HepG2 (cell line): ENCODE measurements around the gene IPMK. TPM values are rescaled to one million over a fixed set of nuclear protein-coding genes. Genes with fewer than 3 reads are reported as not detected.
A peak's percentile ranks its signal among the peaks of the same experiment; 100 is the strongest.

Experiments
- ARHGAP35 ChIP-seq: sonication (generic); formaldehyde crosslinking; IDR thresholded peaks from 2 replicates; pipeline ENCODE4 v1.9.0; 2022; ENCODE audit warnings: mild to moderate bottlenecking, inconsistent platforms, moderate library complexity, missing genetic modification reagents, borderline replicate concordance
- CHD4 ChIP-seq: fragments of 200-600 bp; sonication (generic); IDR thresholded peaks from 2 replicates; pipeline ENCODE4 v1.7.0; 2017; ENCODE audit warnings: mild to moderate bottlenecking, low read length, borderline replicate concordance
- DMAP1 ChIP-seq: IDR thresholded peaks from 2 replicates; pipeline ENCODE4 v1.6.1; 2016
- HMGA1 ChIP-seq: sonication (generic); formaldehyde crosslinking; conservative IDR thresholded peaks from 2 replicates; pipeline ENCODE4 v1.4.0; 2020; ENCODE audit warnings: missing genetic modification reagents
- HNRNPUL1 ChIP-seq: fragments of 200-400 bp; formaldehyde crosslinking; IDR thresholded peaks from 2 replicates; pipeline ENCODE4 v1.6.1; 2017; ENCODE audit warnings: low read depth, mild to moderate bottlenecking, low read length, moderate library complexity
- NBN ChIP-seq: fragments of 450-650 bp; conservative IDR thresholded peaks from 2 replicates; pipeline ENCODE4 v1.6.1; 2017
- NCOA5 ChIP-seq: sonication (generic); formaldehyde crosslinking; IDR thresholded peaks from 2 replicates; pipeline ENCODE4 v1.4.0; 2020; ENCODE audit warnings: missing genetic modification reagents
- NFE2L2 ChIP-seq: fragments of 150-350 bp; IDR thresholded peaks from 2 replicates; pipeline ENCODE4 v1.6.1; 2014; ENCODE audit warnings: low read length
- POLR2G ChIP-seq: fragments of 200-400 bp; formaldehyde crosslinking; IDR thresholded peaks from 2 replicates; pipeline ENCODE4 v1.6.1; 2018; ENCODE audit warnings: mild to moderate bottlenecking, low read depth, low read length, moderate library complexity
- ZMYM2 ChIP-seq: sonication (generic); formaldehyde crosslinking; IDR thresholded peaks from 2 replicates; pipeline ENCODE4 v1.8.0; 2022; ENCODE audit warnings: mild to moderate bottlenecking, missing genetic modification reagents
- ZNF101 ChIP-seq: sonication (generic); formaldehyde crosslinking; IDR thresholded peaks from 2 replicates; pipeline ENCODE4 v1.4.0; 2020; ENCODE audit warnings: mild to moderate bottlenecking, low read depth, missing genetic modification reagents, borderline replicate concordance
- ZNF12 ChIP-seq: sonication (generic); formaldehyde crosslinking; IDR thresholded peaks from 2 replicates; pipeline ENCODE4 v1.5.0; 2020; ENCODE audit warnings: missing genetic modification reagents
- ZNF343 ChIP-seq: sonication (generic); formaldehyde crosslinking; IDR thresholded peaks from 2 replicates; pipeline ENCODE4 v1.4.0; 2020; ENCODE audit warnings: mild to moderate bottlenecking, missing genetic modification reagents
- ZNF891 ChIP-seq: sonication (generic); formaldehyde crosslinking; IDR thresholded peaks from 2 replicates; pipeline ENCODE4 v1.5.0; 2020; ENCODE audit warnings: mild to moderate bottlenecking, missing genetic modification reagents
- polyA plus RNA-seq, 8 experiments: library from polyadenylated mRNA; depleted of rRNA in 3 of 8; stranded (reverse) in 7 of 8; unstranded in 1 of 8; fragments of >200 nt; fragmentation: Illumina TruSeq in 4 of 8; extraction: Trizol in 4 of 8; gene quantifications; 2 replicates each; pipeline versions ENCODE4 v1.2.1 to v1.2.3, GENCODE V29; 2011 to 2016; ENCODE audit warnings: low read depth in 4 of 8, missing spikeins in 1 of 8, mixed read lengths in 1 of 8; ENCODE audit not compliant: insufficient read depth in 1 of 8
- total RNA-seq, 5 experiments: library from RNA; depleted of rRNA; stranded (reverse); fragments of >200 nt; fragmentation: Illumina TruSeq; extraction: Trizol; gene quantifications; 2 replicates each; pipeline ENCODE4 v1.2.3, GENCODE V29; 2016; ENCODE audit warnings: low read depth in 1 of 5
- TF ChIP-seq, protein P1 (sequence below): sonication (generic); formaldehyde crosslinking; IDR thresholded peaks from 2 replicates; pipeline ENCODE4 v1.5.1; 2020; ENCODE audit warnings: missing genetic modification reagents, mild to moderate bottlenecking, borderline replicate concordance
- TF ChIP-seq, protein P2 (sequence below): sonication (generic); formaldehyde crosslinking; IDR thresholded peaks from 2 replicates; pipeline ENCODE4 v1.8.0; 2022; ENCODE audit warnings: missing genetic modification reagents, mild to moderate bottlenecking, moderate library complexity, borderline replicate concordance
- TF ChIP-seq, protein P3 (sequence below): sonication (generic); formaldehyde crosslinking; conservative IDR thresholded peaks from 2 replicates; pipeline ENCODE4 v1.4.0; 2020; ENCODE audit warnings: missing genetic modification reagents
- TF ChIP-seq, protein P4 (sequence below): sonication (generic); formaldehyde crosslinking; IDR thresholded peaks from 2 replicates; pipeline ENCODE4 v1.4.0; 2020; ENCODE audit warnings: missing genetic modification reagents, mild to moderate bottlenecking, borderline replicate concordance

Gene IPMK
- total and polyA plus RNA-seq, 2 of the 13 experiments (the other 11 are each of a cell fraction or from before 2014, with no cell fraction given), result 2.7 to 3.9 TPM

DNA sequence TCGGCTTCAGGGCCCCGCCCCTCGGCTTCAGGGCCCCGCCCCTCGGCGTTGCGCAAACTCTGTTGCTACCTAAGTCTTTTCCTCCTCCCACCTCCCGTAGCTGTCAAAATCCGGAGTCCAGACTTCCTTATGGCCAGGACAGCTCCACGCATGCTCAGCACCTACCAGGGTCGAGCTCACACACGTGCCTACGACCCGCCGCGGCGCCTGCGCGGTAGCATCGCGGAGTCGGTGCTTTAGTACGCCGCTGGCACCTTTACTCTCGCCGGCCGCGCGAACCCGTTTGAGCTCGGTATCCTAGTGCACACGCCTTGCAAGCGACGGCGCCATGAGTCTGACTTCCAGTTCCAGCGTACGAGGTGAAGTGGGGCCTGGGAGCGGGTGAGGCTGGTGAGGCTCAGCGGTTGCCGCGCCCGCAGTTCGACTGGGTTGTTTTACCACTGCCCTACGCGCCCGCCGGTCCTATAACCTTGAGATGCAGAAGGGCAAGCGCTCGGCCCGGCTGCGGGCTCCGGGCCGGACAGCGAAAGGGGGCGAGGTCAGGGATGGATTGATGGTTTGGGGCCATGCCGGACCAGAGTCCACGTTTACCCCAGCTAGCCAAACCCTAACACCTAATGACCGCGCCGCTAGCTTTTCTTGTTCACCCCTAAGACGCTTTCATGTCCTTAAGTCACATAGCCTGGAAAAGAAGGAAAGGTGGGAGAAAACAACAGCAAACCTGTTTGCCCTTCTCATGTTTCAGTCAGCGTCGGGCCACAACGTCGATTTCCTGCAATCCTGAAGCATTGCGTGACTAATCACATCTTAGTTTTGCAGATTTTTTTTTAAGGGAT is 1.5 kb upstream of the IPMK start, which contains the start of gene CISD1 (continued):
- TF ChIP-seq, protein P1, sequence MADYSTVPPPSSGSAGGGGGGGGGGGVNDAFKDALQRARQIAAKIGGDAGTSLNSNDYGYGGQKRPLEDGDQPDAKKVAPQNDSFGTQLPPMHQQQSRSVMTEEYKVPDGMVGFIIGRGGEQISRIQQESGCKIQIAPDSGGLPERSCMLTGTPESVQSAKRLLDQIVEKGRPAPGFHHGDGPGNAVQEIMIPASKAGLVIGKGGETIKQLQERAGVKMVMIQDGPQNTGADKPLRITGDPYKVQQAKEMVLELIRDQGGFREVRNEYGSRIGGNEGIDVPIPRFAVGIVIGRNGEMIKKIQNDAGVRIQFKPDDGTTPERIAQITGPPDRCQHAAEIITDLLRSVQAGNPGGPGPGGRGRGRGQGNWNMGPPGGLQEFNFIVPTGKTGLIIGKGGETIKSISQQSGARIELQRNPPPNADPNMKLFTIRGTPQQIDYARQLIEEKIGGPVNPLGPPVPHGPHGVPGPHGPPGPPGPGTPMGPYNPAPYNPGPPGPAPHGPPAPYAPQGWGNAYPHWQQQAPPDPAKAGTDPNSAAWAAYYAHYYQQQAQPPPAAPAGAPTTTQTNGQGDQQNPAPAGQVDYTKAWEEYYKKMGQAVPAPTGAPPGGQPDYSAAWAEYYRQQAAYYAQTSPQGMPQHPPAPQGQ (CRISPR knock-in tag), result no peak
- TF ChIP-seq ZMYM2, result peak; percentile 93
- no peak for TF ChIP-seq NFE2L2
- TF ChIP-seq, protein P2, sequence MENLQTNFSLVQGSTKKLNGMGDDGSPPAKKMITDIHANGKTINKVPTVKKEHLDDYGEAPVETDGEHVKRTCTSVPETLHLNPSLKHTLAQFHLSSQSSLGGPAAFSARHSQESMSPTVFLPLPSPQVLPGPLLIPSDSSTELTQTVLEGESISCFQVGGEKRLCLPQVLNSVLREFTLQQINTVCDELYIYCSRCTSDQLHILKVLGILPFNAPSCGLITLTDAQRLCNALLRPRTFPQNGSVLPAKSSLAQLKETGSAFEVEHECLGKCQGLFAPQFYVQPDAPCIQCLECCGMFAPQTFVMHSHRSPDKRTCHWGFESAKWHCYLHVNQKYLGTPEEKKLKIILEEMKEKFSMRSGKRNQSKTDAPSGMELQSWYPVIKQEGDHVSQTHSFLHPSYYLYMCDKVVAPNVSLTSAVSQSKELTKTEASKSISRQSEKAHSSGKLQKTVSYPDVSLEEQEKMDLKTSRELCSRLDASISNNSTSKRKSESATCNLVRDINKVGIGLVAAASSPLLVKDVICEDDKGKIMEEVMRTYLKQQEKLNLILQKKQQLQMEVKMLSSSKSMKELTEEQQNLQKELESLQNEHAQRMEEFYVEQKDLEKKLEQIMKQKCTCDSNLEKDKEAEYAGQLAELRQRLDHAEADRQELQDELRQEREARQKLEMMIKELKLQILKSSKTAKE (CRISPR knock-in tag), result peak; percentile 20; the same call in 1 of the 2 replicates
- TF ChIP-seq ZNF12 (CRISPR knock-in tag), result no peak; the same call in 1 of the 2 replicates
- TF ChIP-seq DMAP1, result peak; percentile 92
- TF ChIP-seq, protein P3, sequence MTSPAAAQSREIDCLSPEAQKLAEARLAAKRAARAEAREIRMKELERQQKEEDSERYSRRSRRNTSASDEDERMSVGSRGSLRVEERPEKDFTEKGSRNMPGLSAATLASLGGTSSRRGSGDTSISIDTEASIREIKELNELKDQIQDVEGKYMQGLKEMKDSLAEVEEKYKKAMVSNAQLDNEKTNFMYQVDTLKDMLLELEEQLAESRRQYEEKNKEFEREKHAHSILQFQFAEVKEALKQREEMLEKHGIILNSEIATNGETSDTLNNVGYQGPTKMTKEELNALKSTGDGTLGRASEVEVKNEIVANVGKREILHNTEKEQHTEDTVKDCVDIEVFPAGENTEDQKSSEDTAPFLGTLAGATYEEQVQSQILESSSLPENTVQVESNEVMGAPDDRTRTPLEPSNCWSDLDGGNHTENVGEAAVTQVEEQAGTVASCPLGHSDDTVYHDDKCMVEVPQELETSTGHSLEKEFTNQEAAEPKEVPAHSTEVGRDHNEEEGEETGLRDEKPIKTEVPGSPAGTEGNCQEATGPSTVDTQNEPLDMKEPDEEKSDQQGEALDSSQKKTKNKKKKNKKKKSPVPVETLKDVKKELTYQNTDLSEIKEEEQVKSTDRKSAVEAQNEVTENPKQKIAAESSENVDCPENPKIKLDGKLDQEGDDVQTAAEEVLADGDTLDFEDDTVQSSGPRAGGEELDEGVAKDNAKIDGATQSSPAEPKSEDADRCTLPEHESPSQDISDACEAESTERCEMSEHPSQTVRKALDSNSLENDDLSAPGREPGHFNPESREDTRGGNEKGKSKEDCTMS (CRISPR knock-in tag), result no peak
- TF ChIP-seq ARHGAP35 (CRISPR knock-in tag), result peak; percentile 96
- TF ChIP-seq, protein P4, sequence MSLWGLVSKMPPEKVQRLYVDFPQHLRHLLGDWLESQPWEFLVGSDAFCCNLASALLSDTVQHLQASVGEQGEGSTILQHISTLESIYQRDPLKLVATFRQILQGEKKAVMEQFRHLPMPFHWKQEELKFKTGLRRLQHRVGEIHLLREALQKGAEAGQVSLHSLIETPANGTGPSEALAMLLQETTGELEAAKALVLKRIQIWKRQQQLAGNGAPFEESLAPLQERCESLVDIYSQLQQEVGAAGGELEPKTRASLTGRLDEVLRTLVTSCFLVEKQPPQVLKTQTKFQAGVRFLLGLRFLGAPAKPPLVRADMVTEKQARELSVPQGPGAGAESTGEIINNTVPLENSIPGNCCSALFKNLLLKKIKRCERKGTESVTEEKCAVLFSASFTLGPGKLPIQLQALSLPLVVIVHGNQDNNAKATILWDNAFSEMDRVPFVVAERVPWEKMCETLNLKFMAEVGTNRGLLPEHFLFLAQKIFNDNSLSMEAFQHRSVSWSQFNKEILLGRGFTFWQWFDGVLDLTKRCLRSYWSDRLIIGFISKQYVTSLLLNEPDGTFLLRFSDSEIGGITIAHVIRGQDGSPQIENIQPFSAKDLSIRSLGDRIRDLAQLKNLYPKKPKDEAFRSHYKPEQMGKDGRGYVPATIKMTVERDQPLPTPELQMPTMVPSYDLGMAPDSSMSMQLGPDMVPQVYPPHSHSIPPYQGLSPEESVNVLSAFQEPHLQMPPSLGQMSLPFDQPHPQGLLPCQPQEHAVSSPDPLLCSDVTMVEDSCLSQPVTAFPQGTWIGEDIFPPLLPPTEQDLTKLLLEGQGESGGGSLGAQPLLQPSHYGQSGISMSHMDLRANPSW, result no peak; the same call in 1 of the 2 replicates
- no peak for TF ChIP-seq CHD4
- peak; percentile 90 for TF ChIP-seq POLR2G
- TF ChIP-seq ZNF101 (CRISPR knock-in tag), result no peak
- TF ChIP-seq ZNF343 (CRISPR knock-in tag), result no peak; the same call in 1 of the 2 replicates
- no peak for TF ChIP-seq HNRNPUL1
- peak; percentile 99 for TF ChIP-seq ZNF891 (CRISPR knock-in tag)
- no peak for TF ChIP-seq HMGA1 (CRISPR knock-in tag)
- TF ChIP-seq NBN, result no peak
- TF ChIP-seq NCOA5 (CRISPR knock-in tag), result no peak
